ENCODE data around the gene UNC13A. TPM values are rescaled to one million over a fixed set of nuclear protein-coding genes. Genes with fewer than 3 reads are reported as not detected.

The UNC13A gene
- total and polyA plus RNA-seq, 2 of the 8 experiments (the other 6 are each of a cell fraction or from before 2014, with no cell fraction given), result 13.1 to 47.6 TPM

GRCh38 chr19:17726136-17726741 is 38.1 kb upstream of the UNC13A start (continued):
- no peak for TF ChIP-seq JUN (IDR thresholded peaks at IDR 0.05; ENCODE audit: low read depth, low read length)
- no peak for TF ChIP-seq EP300 (IDR thresholded peaks at IDR 0.05; ENCODE audit: borderline replicate concordance in 1 of 2, low read depth in 2 of 2, low read length in 2 of 2)
- no peak for TF ChIP-seq KDM4A (IDR thresholded peaks at IDR 0.05; ENCODE audit: low read depth, low read length, severe bottlenecking)
- no peak for TF ChIP-seq POU5F1 (IDR thresholded peaks at IDR 0.05; ENCODE audit: low read depth, low read length)
- TF ChIP-seq E2F6 (IDR thresholded peaks at IDR 0.05), result no peak
